ENCODE data around the gene TRIM74. TPM values are rescaled to one million over a fixed set of nuclear protein-coding genes. Genes with fewer than 3 reads are reported as not detected.
"Not testable (repeated sequence)": the region's sequence is repeated elsewhere in the genome, so short reads cannot be mapped to it uniquely, and the experiment has no call there.

The TRIM74 gene
- total RNA-seq, 1 experiment from 2014 or later: 1.0 TPM

- H3K36me3 ChIP-seq (ENCODE audit: control insufficient read depth in 1 of 2, insufficient read depth in 2 of 2, low read length in 2 of 2); ATAC-seq; H3K9me3 ChIP-seq (ENCODE audit: control insufficient read depth in 1 of 2, insufficient read depth in 1 of 2, low read depth in 1 of 2, low read length in 2 of 2); H2AFZ ChIP-seq (ENCODE audit: low read depth, low read length, poor library complexity, severe bottlenecking); POLR2A ChIA-PET; intact Hi-C loops (cut with micrococcal nuclease); H3K4me1 ChIP-seq (ENCODE audit: control insufficient read depth in 1 of 2, insufficient read depth in 2 of 2, low read length in 2 of 2); H3K4me3 ChIP-seq (replicated peaks in 1 of 2; ENCODE audit: low read depth in 1 of 2, low read length in 2 of 2); CTCF ChIA-PET; RAD21 ChIA-PET (ENCODE audit: low non-redundant PET in 1 of 2, low total read pairs in 2 of 2, uncharacterized antibody in 2 of 2, unreplicated experiment in 2 of 2); H3K9me2 ChIP-seq (ENCODE audit: insufficient read depth); H4K20me1 ChIP-seq (ENCODE audit: insufficient read depth); DNase-seq (ENCODE audit: low read depth, low spot score); H3K4me2 ChIP-seq (ENCODE audit: low read length); H3K27ac ChIP-seq (ENCODE audit: low read depth, low read length); H3K27me3 ChIP-seq (ENCODE audit: insufficient read depth, low read length); H3K9ac ChIP-seq (ENCODE audit: low read length); BruUV-seq (replicated peaks): not testable (repeated sequence)
- H3K79me2 ChIP-seq (ENCODE audit: insufficient read depth, low read length): peaks cover 43% of the 10 kb centered on the region
Observed at GRCh38 chr7:72911395-72911794, 57.9 kb downstream of the TRIM74 start.

Other genes starting within 250 kb of the TRIM74 start
- 2.4 TPM for gene TYW1B, start 141.3 kb downstream of the TRIM74 start, total RNA-seq (2021; ENCODE audit: unreplicated experiment)
- gene POM121, start 44.4 kb downstream of the TRIM74 start, total RNA-seq (2021; ENCODE audit: unreplicated experiment): 53.3 TPM
- gene SPDYE8, start 60.3 kb upstream of the TRIM74 start, total RNA-seq (2021; ENCODE audit: unreplicated experiment): not detected
- not detected for gene SPDYE11, start 88.4 kb upstream of the TRIM74 start, total RNA-seq (2021; ENCODE audit: unreplicated experiment)
- gene SPDYE9, start 116.6 kb upstream of the TRIM74 start, total RNA-seq (2021; ENCODE audit: unreplicated experiment): not detected